IPS DF 4.7 (cell line): Measurements from ENCODE around the gene GRAP2.

Experiments
- DNase-seq: peaks from one replicate; pipeline ENCODE4 v3.0.0-alpha.2; 2013; ENCODE audit warnings: low spot score; ENCODE audit errors: extremely low read depth

The GRAP2 gene

GRCh38 chr22:39925273-39925672 is 24.4 kb downstream of the GRAP2 start:
- DNase-seq, result no peak

GRCh38 chr22:39925909-39926679 is 25.2 kb downstream of the GRAP2 start:
- DNase-seq, result no peak

GRCh38 chr22:39926753-39927152 is 25.9 kb downstream of the GRAP2 start:
- DNase-seq, result no peak

GRCh38 chr22:39927544-39927943 is 26.7 kb downstream of the GRAP2 start:
- no peak for DNase-seq

- DNase-seq, result no peak
Measured at GRCh38 chr22:39928536-39929520, 27.9 kb downstream of the GRAP2 start.

GRCh38 chr22:39931251-39931650 is 30.4 kb downstream of the GRAP2 start:
- DNase-seq, result no peak

GRCh38 chr22:39932166-39932565 is 31.3 kb downstream of the GRAP2 start:
- no peak for DNase-seq

- peak; percentile 84 for DNase-seq
Measured at GRCh38 chr22:39932918-39933649, 32.2 kb downstream of the GRAP2 start.

GRCh38 chr22:39933741-39934140 is 32.9 kb downstream of the GRAP2 start:
- DNase-seq, result no peak

- no peak for DNase-seq
Measured at GRCh38 chr22:39935116-39935515, 34.2 kb downstream of the GRAP2 start.

GRCh38 chr22:39935612-39936011 is 34.7 kb downstream of the GRAP2 start:
- DNase-seq, result no peak

GRCh38 chr22:39936523-39937145 is 35.8 kb downstream of the GRAP2 start:
- no peak for DNase-seq

- no peak for DNase-seq
Measured at GRCh38 chr22:39937906-39938305, 37.0 kb downstream of the GRAP2 start.

GRCh38 chr22:39938509-39939111 is 37.7 kb downstream of the GRAP2 start:
- DNase-seq, result no peak

- no peak for DNase-seq
Measured at GRCh38 chr22:39939830-39940229, 38.9 kb downstream of the GRAP2 start.

GRCh38 chr22:39940757-39941305 is 39.9 kb downstream of the GRAP2 start:
- no peak for DNase-seq

GRCh38 chr22:39941601-39942000 is 40.7 kb downstream of the GRAP2 start:
- no peak for DNase-seq

- DNase-seq, result no peak
Measured at GRCh38 chr22:39942439-39943230, 41.8 kb downstream of the GRAP2 start.

GRCh38 chr22:39943337-39943736 is 42.5 kb downstream of the GRAP2 start:
- no peak for DNase-seq
